ENCODE results near the gene SGTA.

Gene SGTA

DNA sequence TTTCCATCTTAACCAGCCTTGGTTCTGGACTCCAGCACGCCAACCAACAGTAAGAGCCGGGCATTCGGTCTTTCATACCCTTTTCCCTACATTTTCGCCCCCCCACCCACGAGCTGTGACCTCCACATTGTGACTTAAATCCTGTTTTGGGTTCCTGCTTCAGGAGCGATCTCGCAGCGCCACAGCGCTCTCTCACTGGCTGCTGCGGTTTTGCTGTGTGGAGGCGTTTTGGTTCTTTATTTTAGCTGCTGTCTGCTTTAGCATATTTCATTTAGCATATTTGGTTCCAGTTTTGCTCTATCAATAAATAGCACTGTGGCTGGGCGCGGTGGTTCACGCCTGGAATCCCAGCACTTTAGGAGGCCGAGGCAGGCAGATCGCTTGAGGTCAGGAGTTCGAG is 23.7 kb downstream of the SGTA start:
- no peak for DNase-seq (ENCODE audit: low read depth)
- H3K4me3 ChIP-seq (ENCODE audit: control insufficient read depth, low read depth, low read length), result no peak overlapping the region
- TF ChIP-seq, protein P1, sequence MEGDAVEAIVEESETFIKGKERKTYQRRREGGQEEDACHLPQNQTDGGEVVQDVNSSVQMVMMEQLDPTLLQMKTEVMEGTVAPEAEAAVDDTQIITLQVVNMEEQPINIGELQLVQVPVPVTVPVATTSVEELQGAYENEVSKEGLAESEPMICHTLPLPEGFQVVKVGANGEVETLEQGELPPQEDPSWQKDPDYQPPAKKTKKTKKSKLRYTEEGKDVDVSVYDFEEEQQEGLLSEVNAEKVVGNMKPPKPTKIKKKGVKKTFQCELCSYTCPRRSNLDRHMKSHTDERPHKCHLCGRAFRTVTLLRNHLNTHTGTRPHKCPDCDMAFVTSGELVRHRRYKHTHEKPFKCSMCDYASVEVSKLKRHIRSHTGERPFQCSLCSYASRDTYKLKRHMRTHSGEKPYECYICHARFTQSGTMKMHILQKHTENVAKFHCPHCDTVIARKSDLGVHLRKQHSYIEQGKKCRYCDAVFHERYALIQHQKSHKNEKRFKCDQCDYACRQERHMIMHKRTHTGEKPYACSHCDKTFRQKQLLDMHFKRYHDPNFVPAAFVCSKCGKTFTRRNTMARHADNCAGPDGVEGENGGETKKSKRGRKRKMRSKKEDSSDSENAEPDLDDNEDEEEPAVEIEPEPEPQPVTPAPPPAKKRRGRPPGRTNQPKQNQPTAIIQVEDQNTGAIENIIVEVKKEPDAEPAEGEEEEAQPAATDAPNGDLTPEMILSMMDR (IDR thresholded peaks at IDR 0.05; ENCODE audit: control insufficient read depth, insufficient read depth, low read depth, low read length, missing control alignments), result no peak

DNA sequence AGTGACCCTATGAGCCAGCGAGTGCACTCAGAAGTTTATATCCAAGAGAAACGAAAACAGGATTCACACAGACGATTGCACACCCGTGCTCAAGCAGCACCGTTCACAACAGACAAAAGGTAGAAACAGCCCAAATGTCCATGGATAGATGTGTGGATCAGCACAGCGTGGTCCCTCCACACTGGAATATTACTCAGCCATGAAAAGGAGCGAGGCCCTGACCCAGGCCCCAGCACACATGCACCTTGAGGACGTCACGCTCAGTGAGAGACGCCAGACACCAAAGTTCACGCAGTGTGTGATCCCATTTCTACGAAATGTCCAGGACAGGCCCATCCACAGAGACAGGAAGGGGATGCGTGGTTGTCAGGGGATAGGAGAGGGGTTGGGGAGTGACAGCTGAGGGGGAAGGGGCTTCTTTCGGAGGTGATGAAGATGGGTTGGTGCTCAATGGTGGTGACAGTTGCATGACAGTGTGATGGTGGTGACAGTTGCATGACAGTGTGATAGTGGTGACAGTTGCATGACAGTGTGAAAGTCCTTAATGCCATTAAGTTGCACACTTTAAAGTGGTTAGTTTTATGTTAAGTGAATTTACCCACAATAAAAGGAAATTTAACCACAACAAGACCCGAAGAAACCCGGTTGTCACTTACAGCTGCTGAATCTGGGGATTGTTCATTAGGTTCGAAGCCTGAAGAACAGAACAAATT is 24.3 kb downstream of the SGTA start:
- TF ChIP-seq, protein P1 (IDR thresholded peaks at IDR 0.05; ENCODE audit: control insufficient read depth, insufficient read depth, low read depth, low read length, missing control alignments), result no peak
- H3K4me3 ChIP-seq (ENCODE audit: control insufficient read depth, low read depth, low read length), result no peak overlapping the region
- DNase-seq (ENCODE audit: low read depth), result no peak

DNA sequence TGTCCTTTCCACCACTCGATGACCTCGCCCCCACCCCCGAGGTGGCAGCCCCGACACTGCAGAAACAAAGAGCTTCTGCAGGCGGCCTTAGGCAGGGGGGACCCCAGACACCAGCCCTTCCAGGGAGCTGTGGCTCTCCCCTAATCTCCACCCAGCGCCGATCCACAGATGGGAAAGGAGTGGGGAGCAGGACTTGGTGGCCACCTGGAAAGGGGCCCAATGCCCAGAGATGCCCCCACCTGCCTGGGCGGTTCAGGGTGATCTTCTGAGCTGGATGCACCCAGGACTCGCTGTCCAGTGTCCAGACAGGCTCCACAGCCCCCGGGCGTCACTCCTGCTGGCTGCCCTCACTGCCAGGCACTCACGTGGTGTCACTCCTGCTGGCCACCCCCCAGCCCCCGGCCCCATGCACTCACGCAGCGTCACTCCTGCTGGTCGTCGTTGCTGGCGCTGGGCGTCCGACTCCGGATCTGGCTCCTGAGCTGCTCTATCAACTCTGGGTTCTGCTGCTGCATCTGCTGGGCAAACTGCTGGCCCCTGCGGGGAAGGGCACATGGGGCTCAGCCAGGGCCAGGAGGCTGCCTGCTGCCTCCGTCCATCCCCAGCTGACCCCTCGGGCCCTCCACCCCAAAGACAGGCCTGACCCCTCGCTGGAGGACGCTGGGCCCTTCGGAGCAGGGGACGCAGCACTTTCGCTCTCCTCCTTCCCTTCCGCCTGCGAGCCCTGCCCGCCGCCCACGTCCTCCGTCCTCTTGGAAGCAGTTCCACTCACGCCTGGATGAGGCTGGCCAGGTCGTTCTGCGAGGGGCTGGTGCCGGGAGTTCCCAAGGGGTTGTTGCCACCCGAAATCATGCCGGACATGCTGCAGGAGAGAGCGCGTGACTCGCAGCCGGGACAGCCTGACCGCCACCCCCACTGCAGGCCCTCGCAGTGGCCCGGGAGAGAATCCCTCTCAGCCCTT is 25.9 kb downstream of the SGTA start:
- no peak for DNase-seq (ENCODE audit: low read depth)
- no peak overlapping the region for H3K4me3 ChIP-seq (ENCODE audit: control insufficient read depth, low read depth, low read length)
- TF ChIP-seq, protein P1 (IDR thresholded peaks at IDR 0.05; ENCODE audit: control insufficient read depth, insufficient read depth, low read depth, low read length, missing control alignments), result no peak

DNA sequence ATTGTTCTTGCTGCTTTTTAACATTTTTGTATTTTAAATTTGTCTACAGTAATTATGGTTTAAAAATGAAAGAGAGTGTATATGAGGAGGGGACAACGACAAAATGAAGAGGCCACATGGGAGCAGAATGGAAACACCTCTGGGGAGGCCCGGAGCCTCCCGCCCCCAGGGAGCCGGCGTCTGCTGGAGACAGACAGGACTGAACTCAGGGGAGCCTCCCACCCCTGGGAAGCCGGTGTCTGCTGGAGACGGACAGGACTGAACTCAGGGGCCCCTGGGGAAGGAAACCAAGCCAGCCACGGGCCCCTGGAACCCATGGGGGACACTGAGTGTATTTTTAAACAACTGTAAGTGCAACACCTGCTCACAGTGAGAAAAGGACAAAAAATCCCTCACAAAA is 26.6 kb downstream of the SGTA start:
- DNase-seq (ENCODE audit: low read depth), result no peak
- no peak overlapping the region for H3K4me3 ChIP-seq (ENCODE audit: control insufficient read depth, low read depth, low read length)
- TF ChIP-seq, protein P1 (IDR thresholded peaks at IDR 0.05; ENCODE audit: control insufficient read depth, insufficient read depth, low read depth, low read length, missing control alignments), result no peak

DNA sequence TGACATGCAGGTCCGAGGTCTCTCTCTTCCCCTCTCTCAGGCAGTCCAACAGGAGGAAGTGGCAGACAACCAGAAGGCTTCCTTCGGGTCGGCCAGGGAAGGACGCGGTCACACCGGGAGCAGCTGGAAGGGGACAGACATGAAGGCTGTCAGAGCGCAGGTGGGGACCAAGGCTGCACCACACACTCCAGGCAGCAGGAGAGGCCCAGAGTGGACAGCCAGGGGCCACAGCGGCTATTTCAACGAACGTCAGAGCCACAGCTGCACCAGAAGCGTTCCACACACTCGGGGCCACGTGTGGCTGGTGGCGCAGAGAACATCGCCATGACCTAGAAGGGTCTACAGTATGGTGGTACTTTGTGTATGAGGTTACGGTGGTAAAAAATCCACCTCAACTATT is 27.3 kb downstream of the SGTA start:
- TF ChIP-seq, protein P1 (IDR thresholded peaks at IDR 0.05; ENCODE audit: control insufficient read depth, insufficient read depth, low read depth, low read length, missing control alignments), result no peak
- no peak for DNase-seq (ENCODE audit: low read depth)
- H3K4me3 ChIP-seq (ENCODE audit: control insufficient read depth, low read depth, low read length), result no peak overlapping the region

DNA sequence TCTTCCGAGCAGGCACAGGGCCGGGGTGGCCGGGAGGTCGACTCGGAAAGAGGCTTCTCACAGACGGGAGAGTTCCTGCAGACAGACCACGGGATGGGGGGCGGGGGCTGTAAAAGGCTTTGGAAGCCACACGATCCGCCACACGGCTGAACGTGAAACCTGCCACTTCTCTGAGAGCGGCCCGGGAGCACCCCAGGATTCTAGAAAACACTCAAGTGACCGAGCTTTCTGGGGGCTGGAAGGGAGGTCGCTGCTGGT is 27.7 kb downstream of the SGTA start:
- TF ChIP-seq, protein P1 (IDR thresholded peaks at IDR 0.05; ENCODE audit: control insufficient read depth, insufficient read depth, low read depth, low read length, missing control alignments), result no peak
- no peak for DNase-seq (ENCODE audit: low read depth)
- no peak overlapping the region for H3K4me3 ChIP-seq (ENCODE audit: control insufficient read depth, low read depth, low read length)

All from AG09309 (cell line).